ENCODE results near the gene PHF12.

PHF12 gene

GRCh38 chr17:28949185-28950016, 1.9 kb downstream of the PHF12 start:
- CTCF ChIA-PET: interaction anchor here (0.5 to 1.6 kb wide), 10 partner anchors 12 to 437 kb away, joined by 3 to 8 read pairs (median 3); no protein-coding TSS in a partner anchor
- DNase-seq (ENCODE audit: extremely low spot score): no peak
- TF ChIP-seq TARDBP (IDR thresholded peaks at IDR 0.05) (no peak), ZNF384 (IDR thresholded peaks at IDR 0.05) (no peak), CTBP1 (IDR thresholded peaks at IDR 0.05; ENCODE audit: borderline replicate concordance) (no peak), BHLHE40 (IDR thresholded peaks at IDR 0.05; ENCODE audit: borderline replicate concordance) (no peak), LEF1 (IDR thresholded peaks at IDR 0.05; ENCODE audit: borderline replicate concordance) (no peak), PKNOX1 (IDR thresholded peaks at IDR 0.05) (no peak), ELF4 (IDR thresholded peaks at IDR 0.05) (no peak), FOXK2 (IDR thresholded peaks at IDR 0.05) (no peak), SP1 (IDR thresholded peaks at IDR 0.05) (no peak)
- POLR2A ChIA-PET: interaction anchor here (0.8 to 3.5 kb wide), 18 partner anchors 12 to 641 kb away, joined by 3 to 22 read pairs (median 4); partner anchors contain the start of genes BLTP2, DHRS13, FAM222B and FLOT2

GRCh38 chr17:28948873-28949184, 2.5 kb downstream of the PHF12 start:
- no peak for TF ChIP-seq CTBP1 (IDR thresholded peaks at IDR 0.05; ENCODE audit: borderline replicate concordance)
- ChIA-PET POLR2A (interaction anchor here (0.8 to 2.7 kb wide), 6 partner anchors 11 to 228 kb away, joined by 3 to 15 read pairs (median 12); partner anchors contain the start of genes FLOT2 and RPL23A), CTCF (interaction anchor here (0.7 to 1.6 kb wide), 3 partner anchors 14 to 437 kb away, joined by 3 to 8 read pairs (median 3); no protein-coding TSS in a partner anchor)
- DNase-seq (ENCODE audit: extremely low spot score): no peak

- ChIA-PET POLR2A (interaction anchor here (1.9 to 2.7 kb wide), 4 partner anchors 11 to 228 kb away, joined by 10 to 15 read pairs (median 14); partner anchors contain the start of genes FLOT2 and RPL23A), CTCF (interaction anchor here (0.6 to 0.8 kb wide), 2 partner anchors 46 to 368 kb away, joined by 3 read pairs; no protein-coding TSS in a partner anchor)
- TF ChIP-seq BHLHE40 (IDR thresholded peaks at IDR 0.05; ENCODE audit: borderline replicate concordance) (no peak), HDGF (IDR thresholded peaks at IDR 0.05; ENCODE audit: borderline replicate concordance) (no peak), FOXA1 (IDR thresholded peaks at IDR 0.05) (no peak)
- no peak for DNase-seq (ENCODE audit: extremely low spot score)
Measured at GRCh38 chr17:28948342-28948741, 3.0 kb downstream of the PHF12 start.

GRCh38 chr17:28947639-28948038, 3.7 kb downstream of the PHF12 start:
- CTCF ChIA-PET: interaction anchor here (0.6 to 0.8 kb wide), 2 partner anchors 45 to 367 kb away, joined by 3 read pairs; no protein-coding TSS in a partner anchor
- POLR2A ChIA-PET: interaction anchor here (2.7 kb wide), 1 partner anchor 227 kb away, joined by 14 read pairs; the partner anchor contains the start of gene RPL23A
- TF ChIP-seq CTBP1 (IDR thresholded peaks at IDR 0.05; ENCODE audit: borderline replicate concordance): no peak
- no peak for TF ChIP-seq FOXK2 (IDR thresholded peaks at IDR 0.05)
- TF ChIP-seq FOXA1 (IDR thresholded peaks at IDR 0.05): no peak
- TF ChIP-seq PKNOX1 (IDR thresholded peaks at IDR 0.05): no peak
- no peak for TF ChIP-seq HDGF (IDR thresholded peaks at IDR 0.05; ENCODE audit: borderline replicate concordance)
- no peak for TF ChIP-seq SUZ12 (IDR thresholded peaks at IDR 0.05)
- TF ChIP-seq L3MBTL2 (conservative IDR thresholded peaks at IDR 0.05): no peak
- no peak for TF ChIP-seq SP1 (IDR thresholded peaks at IDR 0.05)
- no peak for TF ChIP-seq ELF4 (IDR thresholded peaks at IDR 0.05)
- no peak for TF ChIP-seq FOXM1 (IDR thresholded peaks at IDR 0.05; ENCODE audit: borderline replicate concordance)
- no peak for TF ChIP-seq TARDBP (IDR thresholded peaks at IDR 0.05)
- no peak for TF ChIP-seq ARNT (IDR thresholded peaks at IDR 0.05)
- no peak for TF ChIP-seq NFRKB (IDR thresholded peaks at IDR 0.05)
- no peak for TF ChIP-seq ZNF384 (IDR thresholded peaks at IDR 0.05)
- TF ChIP-seq LEF1 (IDR thresholded peaks at IDR 0.05; ENCODE audit: borderline replicate concordance): no peak
- no peak for TF ChIP-seq BHLHE40 (IDR thresholded peaks at IDR 0.05; ENCODE audit: borderline replicate concordance)
- DNase-seq (ENCODE audit: extremely low spot score): no peak

GRCh38 chr17:28946239-28946638, 5.1 kb downstream of the PHF12 start:
- CTCF ChIA-PET: interaction anchor here (0.6 to 1.0 kb wide), 3 partner anchors 44 to 145 kb away, joined by 3 read pairs; no protein-coding TSS in a partner anchor
- TF ChIP-seq CTBP1 (IDR thresholded peaks at IDR 0.05; ENCODE audit: borderline replicate concordance): no peak
- no peak for TF ChIP-seq SUZ12 (IDR thresholded peaks at IDR 0.05)
- no peak for TF ChIP-seq HDGF (IDR thresholded peaks at IDR 0.05; ENCODE audit: borderline replicate concordance)
- no peak for TF ChIP-seq ARNT (IDR thresholded peaks at IDR 0.05)
- TF ChIP-seq LEF1 (IDR thresholded peaks at IDR 0.05; ENCODE audit: borderline replicate concordance): no peak
- no peak for TF ChIP-seq SP1 (IDR thresholded peaks at IDR 0.05)
- no peak for TF ChIP-seq ZNF384 (IDR thresholded peaks at IDR 0.05)
- TF ChIP-seq BHLHE40 (IDR thresholded peaks at IDR 0.05; ENCODE audit: borderline replicate concordance): no peak
- no peak for TF ChIP-seq NFRKB (IDR thresholded peaks at IDR 0.05)
- TF ChIP-seq ELF4 (IDR thresholded peaks at IDR 0.05): no peak
- TF ChIP-seq PKNOX1 (IDR thresholded peaks at IDR 0.05): no peak
- no peak for TF ChIP-seq TARDBP (IDR thresholded peaks at IDR 0.05)
- POLR2A ChIA-PET: no interaction called here
- DNase-seq (ENCODE audit: extremely low spot score): no peak
